HFF-Myc (cell line): ENCODE measurements around the gene CRADD.
"Not testable (repeated sequence)": the region's sequence is repeated elsewhere in the genome, so short reads cannot be mapped to it uniquely, and the experiment has no call there.

Experiments
- DNase-seq: peaks from one replicate; pipeline ENCODE4 v3.0.0-alpha.2; 2011; ENCODE audit warnings: low read depth; ENCODE audit errors: extremely low read depth
- H3K4me3 ChIP-seq: replicated peaks from 2 replicates; pipeline ENCODE4 v1.5.1; 2011; ENCODE audit warnings: low read depth, mild to moderate bottlenecking, control low read depth, low read length
- TF ChIP-seq, protein P1 (sequence below): IDR thresholded peaks from 2 replicates; pipeline ENCODE4 v1.5.1; 2012; ENCODE audit warnings: mild to moderate bottlenecking, low read depth, low read length, control low read depth; ENCODE audit errors: missing control alignments

Gene CRADD

DNA sequence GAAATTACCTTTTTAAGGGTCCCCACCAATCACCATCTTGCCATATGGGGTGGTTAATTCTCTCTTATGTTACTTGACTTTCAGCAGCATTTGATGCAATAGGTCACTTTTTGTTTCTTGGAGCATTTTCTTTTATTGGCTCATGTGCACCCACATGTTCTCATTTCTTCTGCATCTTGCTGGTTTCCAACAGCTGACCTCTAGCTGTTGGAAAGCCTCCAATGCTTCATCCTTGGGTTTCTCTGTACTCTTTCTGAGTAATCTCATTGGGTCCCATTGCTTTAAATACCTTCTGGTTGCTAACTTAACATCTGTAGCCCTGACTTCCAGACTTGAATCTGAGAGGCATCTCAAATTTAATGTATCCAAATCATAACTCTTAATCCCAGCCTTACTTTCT is 116.8 kb downstream of the CRADD start:
- no peak for DNase-seq
- H3K4me3 ChIP-seq = no peak overlapping the region
- TF ChIP-seq, protein P1, sequence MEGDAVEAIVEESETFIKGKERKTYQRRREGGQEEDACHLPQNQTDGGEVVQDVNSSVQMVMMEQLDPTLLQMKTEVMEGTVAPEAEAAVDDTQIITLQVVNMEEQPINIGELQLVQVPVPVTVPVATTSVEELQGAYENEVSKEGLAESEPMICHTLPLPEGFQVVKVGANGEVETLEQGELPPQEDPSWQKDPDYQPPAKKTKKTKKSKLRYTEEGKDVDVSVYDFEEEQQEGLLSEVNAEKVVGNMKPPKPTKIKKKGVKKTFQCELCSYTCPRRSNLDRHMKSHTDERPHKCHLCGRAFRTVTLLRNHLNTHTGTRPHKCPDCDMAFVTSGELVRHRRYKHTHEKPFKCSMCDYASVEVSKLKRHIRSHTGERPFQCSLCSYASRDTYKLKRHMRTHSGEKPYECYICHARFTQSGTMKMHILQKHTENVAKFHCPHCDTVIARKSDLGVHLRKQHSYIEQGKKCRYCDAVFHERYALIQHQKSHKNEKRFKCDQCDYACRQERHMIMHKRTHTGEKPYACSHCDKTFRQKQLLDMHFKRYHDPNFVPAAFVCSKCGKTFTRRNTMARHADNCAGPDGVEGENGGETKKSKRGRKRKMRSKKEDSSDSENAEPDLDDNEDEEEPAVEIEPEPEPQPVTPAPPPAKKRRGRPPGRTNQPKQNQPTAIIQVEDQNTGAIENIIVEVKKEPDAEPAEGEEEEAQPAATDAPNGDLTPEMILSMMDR = no peak

DNA sequence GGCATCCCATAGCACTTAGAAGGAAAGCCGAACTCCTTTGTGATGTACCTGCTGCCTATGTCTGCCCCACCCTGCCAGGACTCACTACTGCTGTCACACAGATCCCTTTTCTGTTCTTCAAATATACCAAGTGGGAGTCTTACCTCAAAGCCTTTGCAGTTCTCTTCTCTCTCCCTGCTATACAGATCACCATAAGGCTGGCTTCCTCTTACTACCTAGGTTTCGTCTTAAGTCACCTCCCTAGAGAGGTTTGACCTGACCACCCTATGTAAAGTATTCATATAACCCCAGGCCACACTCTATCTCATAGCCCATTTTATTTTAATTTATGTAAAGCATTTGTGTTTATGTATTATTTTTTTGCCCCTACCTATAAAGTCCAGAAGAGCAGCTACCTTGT is 117.6 kb downstream of the CRADD start:
- TF ChIP-seq, protein P1 = no peak
- no peak overlapping the region for H3K4me3 ChIP-seq
- no peak for DNase-seq

DNA sequence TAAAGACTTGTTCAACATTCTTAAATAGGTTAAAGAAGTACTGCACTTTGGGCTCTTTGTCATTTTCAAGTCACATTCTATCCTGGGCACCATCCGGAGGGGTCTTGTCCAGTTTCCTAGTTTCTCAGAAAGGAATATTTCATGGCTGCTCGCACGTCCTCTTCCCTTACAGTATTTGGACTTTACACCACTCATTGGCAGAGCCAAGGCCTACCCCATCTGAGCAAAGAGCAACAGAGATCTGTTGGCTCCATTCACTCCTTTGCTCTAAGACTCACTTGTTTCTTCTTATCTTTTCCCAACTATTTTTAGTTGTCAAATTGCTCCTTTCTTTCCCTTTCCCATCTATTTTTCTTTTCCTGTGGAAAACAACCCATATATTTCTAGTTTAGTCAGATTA is 118.2 kb downstream of the CRADD start:
- no peak overlapping the region for H3K4me3 ChIP-seq
- no peak for DNase-seq
- TF ChIP-seq, protein P1 = no peak

DNA sequence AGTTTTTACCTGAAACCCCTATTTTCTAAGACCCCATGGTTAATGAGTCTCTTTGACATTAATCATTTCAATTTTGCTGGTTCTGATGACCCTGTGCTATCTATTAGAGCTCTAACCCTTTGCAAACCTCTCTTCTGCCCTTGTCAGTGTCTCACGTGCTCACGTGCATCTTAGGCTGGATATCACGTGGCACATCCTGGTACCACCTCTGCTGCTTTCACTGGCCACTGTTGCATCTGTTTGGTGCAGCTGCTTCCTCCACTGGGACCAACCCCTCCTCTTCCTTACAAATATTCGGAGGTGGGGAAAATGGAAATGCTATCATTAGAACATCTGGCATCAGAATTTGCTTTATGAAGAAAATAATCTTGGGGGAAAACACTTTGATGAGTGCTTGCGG is 119.6 kb downstream of the CRADD start:
- no peak for DNase-seq
- H3K4me3 ChIP-seq = no peak overlapping the region
- TF ChIP-seq, protein P1 = no peak

DNA sequence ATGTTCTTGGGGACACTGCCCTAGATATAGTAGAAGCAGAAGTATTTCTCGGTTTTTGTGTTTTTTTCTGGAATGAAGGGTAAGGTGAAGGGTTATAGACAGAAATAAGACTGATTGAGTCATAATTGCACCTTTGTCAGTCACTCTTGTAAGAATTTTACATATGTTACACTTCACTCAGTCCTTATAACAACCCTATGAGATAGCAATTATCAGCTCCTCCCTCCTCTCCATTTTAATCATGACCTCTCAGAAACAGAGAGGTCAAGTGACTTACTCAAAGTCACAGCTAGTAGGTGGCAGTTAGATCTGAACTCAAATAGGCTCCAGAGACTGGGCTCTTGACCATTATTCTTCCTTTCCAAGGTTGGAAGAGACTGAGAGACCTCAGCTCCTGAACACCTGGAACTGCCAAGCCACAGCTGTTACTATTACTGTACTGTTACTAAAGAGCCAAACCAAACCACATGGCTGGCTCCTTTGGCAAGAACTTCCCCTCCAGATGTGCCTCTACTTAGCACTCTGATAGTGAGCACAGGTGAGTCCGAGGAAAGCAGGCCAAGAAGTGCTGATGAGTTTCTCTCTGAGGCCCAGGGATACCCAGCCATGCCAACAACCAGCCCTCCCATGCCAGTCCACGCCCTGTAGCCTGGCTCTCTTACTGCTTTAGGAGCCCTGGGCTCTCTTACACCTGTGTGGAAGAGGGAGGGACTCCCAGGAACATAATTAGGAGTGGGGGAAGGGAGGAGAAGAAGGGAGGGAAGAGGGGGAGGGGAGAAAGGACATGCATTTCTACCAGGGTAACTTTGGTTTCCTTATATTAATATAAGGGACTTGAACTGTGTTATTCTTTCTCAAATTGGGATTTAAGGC is 121.3 kb downstream of the CRADD start:
- TF ChIP-seq, protein P1 = no peak
- no peak for DNase-seq
- H3K4me3 ChIP-seq = no peak overlapping the region

DNA sequence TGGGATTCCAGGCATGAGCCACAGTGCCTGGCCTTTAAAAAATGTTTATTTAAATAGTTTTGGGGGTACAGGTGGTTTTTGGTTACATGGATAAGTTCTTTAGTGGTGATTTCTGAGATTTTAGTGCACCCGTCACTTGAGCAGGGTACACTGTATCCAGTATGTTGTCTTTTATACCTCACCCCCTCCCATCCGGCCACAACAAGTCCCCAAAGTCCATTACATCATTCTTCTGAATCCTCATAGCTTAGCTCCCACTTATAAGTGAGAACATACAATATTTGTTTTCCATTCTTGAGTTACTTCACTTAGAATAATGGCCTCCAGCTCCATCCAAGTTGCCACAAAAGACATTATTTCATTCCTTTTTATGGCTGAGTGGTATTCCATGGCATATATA is 124.5 kb downstream of the CRADD start:
- DNase-seq, H3K4me3 ChIP-seq: not testable (repeated sequence)

DNA sequence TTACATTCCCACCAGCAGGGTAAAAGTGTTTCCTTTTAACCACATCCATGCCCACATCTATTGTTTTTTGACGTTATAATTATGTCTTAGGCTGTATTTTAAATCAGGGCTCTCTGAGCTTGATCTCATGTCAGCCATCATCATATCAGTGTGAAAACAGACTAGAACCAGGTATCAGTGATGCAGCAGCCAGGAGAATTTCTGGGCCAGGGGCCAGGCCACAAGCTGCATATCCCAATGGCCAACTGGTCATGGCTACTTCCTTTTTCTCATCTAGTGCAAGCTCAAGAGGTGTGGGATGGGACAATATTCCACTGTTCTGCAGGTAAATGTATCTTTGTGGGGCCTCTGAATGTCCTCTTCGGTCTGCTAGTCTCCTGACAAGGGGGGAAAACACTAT is 125.1 kb downstream of the CRADD start:
- TF ChIP-seq, protein P1 = no peak

More for the DNA sequence above, 125.1 kb downstream of the CRADD start:
- no peak overlapping the region for H3K4me3 ChIP-seq
- no peak for DNase-seq
